Fibroblast of lung (primary cell): ENCODE results near the gene C4BPA. TPM values are rescaled to one million over a fixed set of nuclear protein-coding genes. Genes with fewer than 3 reads are reported as not detected.

Source experiments
- DNase-seq, 2 donors: peaks; one replicate each; pipeline versions ENCODE4 v3.0.0 to v3.0.0-alpha.2; 2010; ENCODE audit warnings: low read depth in 2 of 2
- H2AFZ ChIP-seq: 2 replicates; pipeline ENCODE4 v1.5.1; 2012; ENCODE audit warnings: low read length, control low read depth, inconsistent platforms
- H3K27ac ChIP-seq: 2 replicates; pipeline ENCODE4 v1.5.1; 2011; ENCODE audit warnings: low read length, control low read depth; ENCODE audit not compliant: insufficient read depth
- H3K27me3 ChIP-seq: 2 replicates; pipeline ENCODE4 v1.5.1; 2011; ENCODE audit warnings: mild to moderate bottlenecking, low read length; ENCODE audit not compliant: control insufficient read depth, insufficient read depth
- H3K36me3 ChIP-seq: 2 replicates; pipeline ENCODE4 v1.5.1; 2011; ENCODE audit warnings: low read length; ENCODE audit not compliant: control insufficient read depth, insufficient read depth
- H3K4me1 ChIP-seq: 2 replicates; pipeline ENCODE4 v1.5.1; 2011; ENCODE audit warnings: low read length; ENCODE audit not compliant: control insufficient read depth, insufficient read depth; ENCODE audit errors: extremely low read depth
- H3K4me2 ChIP-seq: 2 replicates; pipeline ENCODE4 v1.5.1; 2011; ENCODE audit warnings: low read length, control low read depth; ENCODE audit not compliant: insufficient read depth; ENCODE audit errors: extremely low read depth
- H3K4me3 ChIP-seq, 4 experiments: fragments of 200-600 bp in 1 of 4; sonication (generic) in 1 of 4; replicated peaks in 1 of 4; 2 replicates each; pipeline ENCODE4 v1.5.1; 2011 to 2016; ENCODE audit warnings: low read length in 4 of 4, low read depth in 3 of 4, mild to moderate bottlenecking in 3 of 4, control low read depth in 2 of 4, inconsistent platforms in 1 of 4, mixed read lengths in 1 of 4; ENCODE audit not compliant: insufficient read depth in 1 of 4; ENCODE audit errors: control extremely low read depth in 1 of 4
- H3K79me2 ChIP-seq: 2 replicates; pipeline ENCODE4 v1.5.1; 2012; ENCODE audit warnings: mild to moderate bottlenecking, low read length, inconsistent platforms; ENCODE audit not compliant: control insufficient read depth, insufficient read depth
- H3K9ac ChIP-seq: 2 replicates; pipeline ENCODE4 v1.5.1; 2011; ENCODE audit warnings: mild to moderate bottlenecking, low read length, control low read depth; ENCODE audit not compliant: insufficient read depth
- H3K9me3 ChIP-seq: 2 replicates; pipeline ENCODE4 v1.5.1; 2012; ENCODE audit warnings: low read depth, low read length; ENCODE audit not compliant: control insufficient read depth, insufficient read depth
- H4K20me1 ChIP-seq: 2 replicates; pipeline ENCODE4 v1.5.1; 2011; ENCODE audit warnings: low read length; ENCODE audit not compliant: control insufficient read depth, insufficient read depth; ENCODE audit errors: extremely low read depth
- CTCF ChIP-seq, 2 donors: IDR thresholded peaks in 1 of 2; conservative IDR thresholded peaks in 1 of 2; 1 replicate in 1 of 2; 2 replicates in 1 of 2; pipeline ENCODE4 v1.5.1; 2011 to 2012; ENCODE audit warnings: low read length in 2 of 2, control low read depth in 1 of 2, inconsistent platforms in 1 of 2, low read depth in 1 of 2, mild to moderate bottlenecking in 1 of 2
- EZH2 ChIP-seq: IDR thresholded peaks from 2 replicates; pipeline ENCODE4 v1.5.1; 2012; ENCODE audit warnings: low read length, control low read depth, mild to moderate bottlenecking; ENCODE audit errors: missing control alignments
- polyA minus RNA-seq: library from RNA; depleted of rRNA, polyadenylated mRNA; stranded (reverse); fragments of >200 nt; gene quantifications from 2 replicates; pipeline ENCODE4 v1.2.3, GENCODE V29; 2011; ENCODE audit warnings: low replicate concordance
- polyA plus RNA-seq, 2 donors: library from polyadenylated mRNA; depleted of rRNA in 1 of 2; stranded (reverse) in 1 of 2; unstranded in 1 of 2; fragments of >200 nt; gene quantifications; 2 replicates each; pipeline ENCODE4 v1.2.1, GENCODE V29; 2011 to 2012; ENCODE audit warnings: missing spikeins in 1 of 2
- total RNA-seq: library from RNA; depleted of rRNA; stranded (reverse); fragments of >200 nt; gene quantifications from 2 replicates; pipeline ENCODE4 v1.2.1, GENCODE V29; 2014

Gene C4BPA
- total RNA-seq (not detected in 2 replicates), polyA plus RNA-seq (not detected in 2 replicates), polyA minus RNA-seq (not detected in 2 replicates)
- polyA plus RNA-seq (2012) = not detected in 2 replicates

GRCh38 chr1:207103892-207104373, at the start of gene C4BPA:
Gene C4BPA (plus strand): TSS chr1:207104233. CDS start chr1:207113026, 8,793 bp downstream.
- Histone ChIP-seq H3K27me3 (no peaks in the 10 kb centered on the region), H3K36me3 (no peaks in the 10 kb centered on the region), H4K20me1 (no peaks in the 10 kb centered on the region), H3K4me1 (no peaks in the 10 kb centered on the region), H3K9ac (no peak within 1 kb of the TSS), H3K4me3 (no peak within 1 kb of the TSS), H3K4me2 (no peak within 1 kb of the TSS), H3K9me3 (no peaks in the 10 kb centered on the region), H3K79me2 (no peaks in the 10 kb centered on the region), H3K27ac (no peak within 1 kb of the TSS), H2AFZ (no peak within 1 kb of the TSS)
- no peak for DNase-seq
- TF ChIP-seq EZH2 (no peak), CTCF (conservative IDR thresholded peaks at IDR 0.05 in 1 of 2, IDR thresholded peaks at IDR 0.05 in 1 of 2; ENCODE audit: low read depth in 1 of 2, low read length in 2 of 2) (no peak)

- no peak overlapping the region for H3K4me2 ChIP-seq
- peaks cover 8% of the 10 kb centered on the region for H3K79me2 ChIP-seq
- no peaks in the 10 kb centered on the region for H3K36me3 ChIP-seq
- no peaks in the 10 kb centered on the region for H3K27me3 ChIP-seq
- no peak overlapping the region for H3K9ac ChIP-seq
- TF ChIP-seq CTCF (conservative IDR thresholded peaks at IDR 0.05 in 1 of 2, IDR thresholded peaks at IDR 0.05 in 1 of 2; ENCODE audit: low read depth in 1 of 2, low read length in 2 of 2) = no peak
- no peak for TF ChIP-seq EZH2
- no peak overlapping the region for H2AFZ ChIP-seq
- H4K20me1 ChIP-seq = no peaks in the 10 kb centered on the region
- no peaks in the 10 kb centered on the region for H3K9me3 ChIP-seq
- no peak overlapping the region for H3K4me3 ChIP-seq
- DNase-seq = no peak
- H3K27ac ChIP-seq = no peak overlapping the region
- no peaks in the 10 kb centered on the region for H3K4me1 ChIP-seq
Observed at GRCh38 chr1:207054491-207054890, 49.5 kb upstream of the C4BPA start.

GRCh38 chr1:207055386-207056001, 48.5 kb upstream of the C4BPA start:
- no peak overlapping the region for H2AFZ ChIP-seq

More at GRCh38 chr1:207055386-207056001, 48.5 kb upstream of the C4BPA start:
- no peaks in the 10 kb centered on the region for H3K4me1 ChIP-seq
- no peaks in the 10 kb centered on the region for H4K20me1 ChIP-seq
- H3K79me2 ChIP-seq = peaks cover under 1% of the 10 kb centered on the region
- no peak overlapping the region for H3K27ac ChIP-seq
- TF ChIP-seq CTCF (conservative IDR thresholded peaks at IDR 0.05 in 1 of 2, IDR thresholded peaks at IDR 0.05 in 1 of 2; ENCODE audit: low read depth in 1 of 2, low read length in 2 of 2) = no peak
- H3K9ac ChIP-seq = no peak overlapping the region
- DNase-seq = no peak
- no peak overlapping the region for H3K4me3 ChIP-seq
- H3K36me3 ChIP-seq = no peaks in the 10 kb centered on the region
- no peak overlapping the region for H3K4me2 ChIP-seq
- no peaks in the 10 kb centered on the region for H3K9me3 ChIP-seq
- no peaks in the 10 kb centered on the region for H3K27me3 ChIP-seq
